Measurements from ENCODE around the gene ADGRG1. TPM values are rescaled to one million over a fixed set of nuclear protein-coding genes. Genes with fewer than 3 reads are reported as not detected.
A peak's percentile ranks its signal among the peaks of the same experiment; 100 is the strongest.

ADGRG1 gene
- total RNA-seq, 2 donors from 2014 or later, result 4.8 to 13.7 TPM

GRCh38 chr16:57648581-57649442 is 20.4 kb downstream of the ADGRG1 start:
- ATAC-seq (peak; percentile 80 to 86), DNase-seq (ENCODE audit: low spot score) (peak; percentile 88)
- peaks cover 59% of the 10 kb centered on the region in 2 donors for H3K4me1 Mint-ChIP-seq (ENCODE audit: low read depth in 2 of 2)
- peak overlapping the region; percentile 76 for H3K4me3 Mint-ChIP-seq
- no peaks in the 10 kb centered on the region for H3K9me3 Mint-ChIP-seq
- no peaks in the 10 kb centered on the region for H3K36me3 Mint-ChIP-seq
- H3K27ac Mint-ChIP-seq, result peak overlapping the region; percentile 84 to 86
- H3K27me3 Mint-ChIP-seq, result no peaks in the 10 kb centered on the region

GRCh38 chr16:57649443-57649751 is 21.0 kb downstream of the ADGRG1 start:
- H3K4me3 Mint-ChIP-seq, result peak overlapping the region; percentile 76
- no peaks in the 10 kb centered on the region for H3K9me3 Mint-ChIP-seq
- DNase-seq (ENCODE audit: low spot score) (no peak), ATAC-seq (no peak)
- peaks cover 61 to 62% of the 10 kb centered on the region in 2 donors for H3K4me1 Mint-ChIP-seq (ENCODE audit: low read depth in 2 of 2)
- no peaks in the 10 kb centered on the region for H3K27me3 Mint-ChIP-seq
- H3K36me3 Mint-ChIP-seq, result no peaks in the 10 kb centered on the region
- peak overlapping the region; percentile 84 to 86 for H3K27ac Mint-ChIP-seq

GRCh38 chr16:57649846-57650245 is 21.4 kb downstream of the ADGRG1 start:
- no peaks in the 10 kb centered on the region for H3K27me3 Mint-ChIP-seq
- H3K36me3 Mint-ChIP-seq, result no peaks in the 10 kb centered on the region
- ATAC-seq (no peak), DNase-seq (ENCODE audit: low spot score) (no peak)
- peaks cover 61 to 62% of the 10 kb centered on the region in 2 donors for H3K4me1 Mint-ChIP-seq (ENCODE audit: low read depth in 2 of 2)
- H3K27ac Mint-ChIP-seq, result peak overlapping the region in 1 of 2 donors; percentile 86
- no peaks in the 10 kb centered on the region for H3K9me3 Mint-ChIP-seq
- H3K4me3 Mint-ChIP-seq, result peak overlapping the region; percentile 32

- Mint-ChIP-seq H3K27me3 (no peaks in the 10 kb centered on the region), H3K36me3 (no peaks in the 10 kb centered on the region), H3K9me3 (no peaks in the 10 kb centered on the region), H3K4me1 (ENCODE audit: low read depth in 2 of 2) (peaks cover 60 to 73% of the 10 kb centered on the region in 2 donors), H3K4me3 (peak overlapping the region; percentile 59), H3K27ac (peak overlapping the region; percentile 74 to 90)
- ATAC-seq (peak; percentile 60 to 74), DNase-seq (ENCODE audit: low spot score) (peak; percentile 75)
These were observed 23.2 kb downstream of the ADGRG1 start for GRCh38 chr16:57651344-57652333.

- Mint-ChIP-seq H3K4me1 (ENCODE audit: low read depth in 2 of 2) (peaks cover 55 to 67% of the 10 kb centered on the region in 2 donors), H3K27ac (peak overlapping the region; percentile 74 to 90), H3K27me3 (no peaks in the 10 kb centered on the region), H3K4me3 (peak overlapping the region; percentile 68), H3K36me3 (no peaks in the 10 kb centered on the region), H3K9me3 (no peaks in the 10 kb centered on the region)
- DNase-seq (ENCODE audit: low spot score) (no peak), ATAC-seq (no peak)
These were observed 24.5 kb downstream of the ADGRG1 start for GRCh38 chr16:57652695-57653471.

GRCh38 chr16:57653936-57654335 is 25.5 kb downstream of the ADGRG1 start:
- peak overlapping the region; percentile 74 to 90 for H3K27ac Mint-ChIP-seq
- DNase-seq (ENCODE audit: low spot score) (no peak), ATAC-seq (peak in 1 of 2 donors; percentile 31)
- H3K4me1 Mint-ChIP-seq (ENCODE audit: low read depth in 2 of 2), result peaks cover 52 to 63% of the 10 kb centered on the region in 2 donors
- H3K36me3 Mint-ChIP-seq, result no peaks in the 10 kb centered on the region
- no peaks in the 10 kb centered on the region for H3K9me3 Mint-ChIP-seq
- H3K27me3 Mint-ChIP-seq, result no peaks in the 10 kb centered on the region
- H3K4me3 Mint-ChIP-seq, result peak overlapping the region; percentile 68

- Mint-ChIP-seq H3K27me3 (no peaks in the 10 kb centered on the region), H3K4me3 (peak overlapping the region; percentile 66), H3K9me3 (no peaks in the 10 kb centered on the region), H3K27ac (peak overlapping the region; percentile 74 to 90), H3K4me1 (ENCODE audit: low read depth in 2 of 2) (peaks cover 43 to 51% of the 10 kb centered on the region in 2 donors), H3K36me3 (no peaks in the 10 kb centered on the region)
- DNase-seq (ENCODE audit: low spot score), result no peak
- ATAC-seq, result peak in 1 of 2 donors; percentile 42
These were observed 28.0 kb downstream of the ADGRG1 start for GRCh38 chr16:57656342-57656955.

- peak overlapping the region; percentile 74 to 90 for H3K27ac Mint-ChIP-seq
- no peaks in the 10 kb centered on the region for H3K27me3 Mint-ChIP-seq
- peaks cover 35 to 50% of the 10 kb centered on the region in 2 donors for H3K4me1 Mint-ChIP-seq (ENCODE audit: low read depth in 2 of 2)
- H3K9me3 Mint-ChIP-seq, result no peaks in the 10 kb centered on the region
- no peak overlapping the region for H3K4me3 Mint-ChIP-seq
- no peaks in the 10 kb centered on the region for H3K36me3 Mint-ChIP-seq
- no peak for DNase-seq (ENCODE audit: low spot score)
- ATAC-seq, result no peak
These were observed 28.8 kb downstream of the ADGRG1 start for GRCh38 chr16:57657228-57657627.

GRCh38 chr16:57658130-57658877 is 29.9 kb downstream of the ADGRG1 start:
- Mint-ChIP-seq H3K9me3 (no peaks in the 10 kb centered on the region), H3K36me3 (no peaks in the 10 kb centered on the region), H3K4me1 (ENCODE audit: low read depth in 2 of 2) (peaks cover 33 to 51% of the 10 kb centered on the region in 2 donors), H3K27ac (peak overlapping the region; percentile 85 to 86), H3K4me3 (no peak overlapping the region), H3K27me3 (no peaks in the 10 kb centered on the region)
- ATAC-seq, result no peak
- DNase-seq (ENCODE audit: low spot score), result no peak

GRCh38 chr16:57658878-57659674 is 30.6 kb downstream of the ADGRG1 start:
- Mint-ChIP-seq H3K27ac (peak overlapping the region; percentile 76 to 86), H3K4me3 (no peak overlapping the region), H3K9me3 (no peaks in the 10 kb centered on the region), H3K27me3 (no peaks in the 10 kb centered on the region), H3K36me3 (no peaks in the 10 kb centered on the region), H3K4me1 (ENCODE audit: low read depth in 2 of 2) (peaks cover 27 to 43% of the 10 kb centered on the region in 2 donors)
- ATAC-seq (no peak), DNase-seq (ENCODE audit: low spot score) (no peak)

GRCh38 chr16:57660715-57661463 is 32.5 kb downstream of the ADGRG1 start:
- no peak for ATAC-seq
- DNase-seq (ENCODE audit: low spot score), result no peak
- no peak overlapping the region for H3K4me3 Mint-ChIP-seq
- no peaks in the 10 kb centered on the region for H3K9me3 Mint-ChIP-seq
- no peaks in the 10 kb centered on the region for H3K36me3 Mint-ChIP-seq
- no peaks in the 10 kb centered on the region for H3K27me3 Mint-ChIP-seq
- H3K4me1 Mint-ChIP-seq (ENCODE audit: low read depth in 2 of 2), result peaks cover 37 to 46% of the 10 kb centered on the region in 2 donors
- peak overlapping the region in 1 of 2 donors; percentile 58 for H3K27ac Mint-ChIP-seq

Measured in natural killer cell treated with Interleukin-12 subunit alpha and Interleukin-12 subunit beta and Interleukin-15 and Interleukin-18, amount 100 ng/mL, for 72 hours (primary cell).